Upper lobe of right lung (tissue), 1 donor: Measurements from ENCODE around the gene SPATA21. TPM values are rescaled to one million over a fixed set of nuclear protein-coding genes. Genes with fewer than 3 reads are reported as not detected.
"Not testable (repeated sequence)": the region's sequence is repeated elsewhere in the genome, so short reads cannot be mapped to it uniquely, and the experiment has no call there.

ENCODE experiments used
- ATAC-seq: fragments of 200-7000 bp; cut with Tn5 transposase; one replicate; pipeline ENCODE4 v1.9.1; 2020; ENCODE audit warnings: mild to moderate bottlenecking, moderate library complexity
- DNase-seq: peaks from one replicate; pipeline ENCODE4 v3.0.0-alpha.2; 2020
- H3K27ac ChIP-seq: fragments of 200-600 bp; one replicate; pipeline ENCODE4 v1.8.0; 2022
- H3K27me3 ChIP-seq: fragments of 200-600 bp; one replicate; pipeline ENCODE4 v1.8.0; 2022; ENCODE audit warnings: mild to moderate bottlenecking
- H3K36me3 ChIP-seq: fragments of 200-600 bp; one replicate; pipeline ENCODE4 v1.8.0; 2022
- H3K4me1 ChIP-seq: fragments of 200-600 bp; one replicate; pipeline ENCODE4 v1.8.0; 2022
- H3K4me3 ChIP-seq: fragments of 200-600 bp; one replicate; pipeline ENCODE4 v1.8.0; 2022; ENCODE audit warnings: mild to moderate bottlenecking
- H3K9me3 ChIP-seq: fragments of 200-600 bp; one replicate; pipeline ENCODE4 v1.8.0; 2022
- CTCF ChIP-seq: fragments of 200-600 bp; IDR thresholded peaks from one replicate; pipeline ENCODE4 v1.8.0; 2022; ENCODE audit warnings: antibody characterized with exemption
- intact Hi-C: fragments of 100-400 bp; cut with DNase I; formaldehyde crosslinking; loops from one replicate; pipeline ENCODE4 v1.11.0; 2022
- long read RNA-seq: library from polyadenylated mRNA; unstranded; transcript quantifications from one replicate; pipeline ENCODE4 v2.0.0, GENCODE V29; 2021
- total RNA-seq: library from RNA; stranded (reverse); fragmentation: NEBNext Ultra II Directional; extraction: Animal tissue kit (Norgen Biotek cat#: 25700); gene quantifications from one replicate; pipeline ENCODE4 v1.2.1, GENCODE V29; 2021
- donor health status: DM: no; HTN: yes; CAD: no; lungs with severe emphysema.

The SPATA21 gene
- not detected for total RNA-seq
- long read RNA-seq, partial matches to known transcripts, result 0 of 6 reads
- long read RNA-seq, other reads (novel, unspliced or antisense), result 6 of 6 reads

- DNase-seq, result no peak
- no peak for ATAC-seq
- H3K9me3 ChIP-seq, result no peaks in the 10 kb centered on the region
- H3K27ac ChIP-seq, result no peak within 1 kb of the TSS
- peaks cover 11% of the 10 kb centered on the region for H3K4me1 ChIP-seq
- no peaks in the 10 kb centered on the region for H3K36me3 ChIP-seq
- H3K27me3 ChIP-seq, result no peaks in the 10 kb centered on the region
- no peak for TF ChIP-seq CTCF
- intact Hi-C loops, result no loop called here
- no peak within 1 kb of the TSS for H3K4me3 ChIP-seq
These were observed at the start of gene SPATA21 for GRCh38 chr1:16436946-16437474. SPATA21 (minus strand) TSS chr1:16437424; CDS start chr1:16431371, 6,053 bp downstream.

GRCh38 chr1:16487011-16487410 lies 49.8 kb upstream of the SPATA21 start:
- ATAC-seq, intact Hi-C loops, H3K4me3 ChIP-seq, H3K4me1 ChIP-seq, H3K27ac ChIP-seq, DNase-seq, H3K9me3 ChIP-seq, H3K27me3 ChIP-seq: not testable (repeated sequence)
- H3K36me3 ChIP-seq, result peaks cover 40% of the 10 kb centered on the region

- peaks cover 45% of the 10 kb centered on the region for H3K36me3 ChIP-seq
- ATAC-seq, intact Hi-C loops, H3K27me3 ChIP-seq, H3K9me3 ChIP-seq, H3K4me1 ChIP-seq, H3K27ac ChIP-seq, H3K4me3 ChIP-seq: not testable (repeated sequence)
- peak; percentile 41 for DNase-seq
These were observed 49.1 kb upstream of the SPATA21 start for GRCh38 chr1:16486316-16486715.

GRCh38 chr1:16484931-16485330 lies 47.7 kb upstream of the SPATA21 start:
- no peak for TF ChIP-seq CTCF
- no peak overlapping the region for H3K27ac ChIP-seq
- ATAC-seq (peak; percentile 21), DNase-seq (peak; percentile 25)
- H3K27me3 ChIP-seq, result no peaks in the 10 kb centered on the region
- H3K36me3 ChIP-seq, result peaks cover 59% of the 10 kb centered on the region
- H3K4me3 ChIP-seq, result no peak overlapping the region
- no peaks in the 10 kb centered on the region for H3K9me3 ChIP-seq
- intact Hi-C loops, result no loop called here
- H3K4me1 ChIP-seq, result no peaks in the 10 kb centered on the region

- DNase-seq (peak; percentile 59), ATAC-seq (peak; percentile 13)
- H3K27ac ChIP-seq, result no peak overlapping the region
- H3K4me1 ChIP-seq, result no peaks in the 10 kb centered on the region
- intact Hi-C loops, result no loop called here
- no peak for TF ChIP-seq CTCF
- H3K36me3 ChIP-seq, result peaks cover 55% of the 10 kb centered on the region
- no peaks in the 10 kb centered on the region for H3K9me3 ChIP-seq
- no peaks in the 10 kb centered on the region for H3K27me3 ChIP-seq
- no peak overlapping the region for H3K4me3 ChIP-seq
These were observed 47.2 kb upstream of the SPATA21 start for GRCh38 chr1:16484501-16484835.

- ATAC-seq (peak; percentile 26), DNase-seq (peak; percentile 51)
- H3K9me3 ChIP-seq, intact Hi-C loops, H3K27ac ChIP-seq, H3K4me3 ChIP-seq, H3K27me3 ChIP-seq, H3K4me1 ChIP-seq: not testable (repeated sequence)
- H3K36me3 ChIP-seq, result peaks cover 52% of the 10 kb centered on the region
These were observed 46.6 kb upstream of the SPATA21 start for GRCh38 chr1:16483639-16484500.

- H3K4me3 ChIP-seq, H3K27ac ChIP-seq, intact Hi-C loops, H3K9me3 ChIP-seq, H3K27me3 ChIP-seq, H3K4me1 ChIP-seq: not testable (repeated sequence)
- ATAC-seq (peak; percentile 45), DNase-seq (peak; percentile 48)
- H3K36me3 ChIP-seq, result peaks cover 58% of the 10 kb centered on the region
These were observed 45.9 kb upstream of the SPATA21 start for GRCh38 chr1:16483146-16483545.
